Natural killer cell (primary cell): Measurements from ENCODE around the gene SIX5. TPM values are rescaled to one million over a fixed set of nuclear protein-coding genes. Genes with fewer than 3 reads are reported as not detected.

Experiments
- ATAC-seq, 3 donors: fragments of 150-1000 bp in 2 of 3; fragments of 200-7000 bp in 1 of 3; cut with Tn5 transposase; 1 replicate in 1 of 3; 2 replicates in 2 of 3; pipeline ENCODE4 v1.10.0; 2021; ENCODE audit warnings: mild to moderate bottlenecking in 2 of 3, moderate library complexity in 2 of 3
- DNase-seq, 2 donors: peaks; one replicate each; pipeline versions ENCODE4 v3.0.0 to v3.0.0-alpha.2; 2013 to 2021; ENCODE audit warnings: mixed read lengths in 1 of 2
- H3K27ac ChIP-seq: one replicate; pipeline ENCODE4 v1.5.1; 2013; ENCODE audit warnings: mild to moderate bottlenecking, low read length
- H3K27me3 ChIP-seq: one replicate; pipeline ENCODE4 v1.6.1; 2013; ENCODE audit warnings: low read length; ENCODE audit not compliant: control insufficient read depth, insufficient read depth
- H3K36me3 ChIP-seq: one replicate; pipeline ENCODE4 v1.6.1; 2013; ENCODE audit warnings: low read length; ENCODE audit not compliant: control insufficient read depth, insufficient read depth
- H3K4me1 ChIP-seq: one replicate; pipeline ENCODE4 v1.6.1; 2013; ENCODE audit warnings: low read length; ENCODE audit not compliant: control insufficient read depth, insufficient read depth
- H3K4me3 ChIP-seq: one replicate; pipeline ENCODE4 v1.5.1; 2013; ENCODE audit warnings: low read length
- H3K9me3 ChIP-seq: one replicate; pipeline ENCODE4 v1.6.1; 2013; ENCODE audit warnings: low read length; ENCODE audit not compliant: control insufficient read depth, insufficient read depth
- H3K27ac Mint-ChIP-seq, 2 donors: one replicate each; pipeline ENCODE4 v1.8.0; 2022; ENCODE audit warnings: mild to moderate bottlenecking in 2 of 2, mixed read lengths in 2 of 2, moderate library complexity in 1 of 2
- H3K27me3 Mint-ChIP-seq, 2 donors: one replicate each; pipeline ENCODE4 v1.8.0; 2022; ENCODE audit warnings: low read depth in 2 of 2, mixed read lengths in 2 of 2
- H3K36me3 Mint-ChIP-seq: one replicate; pipeline ENCODE4 v1.8.0; 2022; ENCODE audit warnings: mixed read lengths
- H3K4me1 Mint-ChIP-seq, 2 donors: one replicate each; pipeline ENCODE4 v1.8.0; 2022; ENCODE audit warnings: mixed read lengths in 2 of 2
- H3K4me3 Mint-ChIP-seq: one replicate; pipeline ENCODE4 v1.8.0; 2022; ENCODE audit warnings: mild to moderate bottlenecking, moderate library complexity, mixed read lengths
- H3K9me3 Mint-ChIP-seq, 2 donors: one replicate each; pipeline ENCODE4 v1.8.0; 2022; ENCODE audit warnings: mixed read lengths in 2 of 2
- WGBS: methylation state at CpG from one replicate; pipeline ENCODE4 v1.1.7; 2013; ENCODE audit warnings: missing lambda C conversion rate; ENCODE audit not compliant: insufficient coverage; 5-methylcytosine and 5-hydroxymethylcytosine counted together
- intact Hi-C: fragments of 100-400 bp; cut with micrococcal nuclease; formaldehyde crosslinking; loops from one replicate; pipeline ENCODE4 v1.14.2; 2022
- total RNA-seq, 4 donors: library from RNA; stranded (reverse); fragments of 120-200 nt in 1 of 4; gene quantifications; one replicate each; pipeline versions ENCODE4 v1.2.3 to v1.2.4, GENCODE V29; 2013 to 2022
- TF ChIP-seq, protein P1 (sequence below): fragments of 200-600 bp; IDR thresholded peaks from one replicate; pipeline ENCODE4 v1.8.0; 2022; ENCODE audit warnings: antibody characterized with exemption

Gene SIX5
- total RNA-seq, 3 donors from 2014 or later (not counting 1 experiment from before 2014, with no cell fraction given) = 2.1 to 3.3 (median 3.1) TPM

DNA sequence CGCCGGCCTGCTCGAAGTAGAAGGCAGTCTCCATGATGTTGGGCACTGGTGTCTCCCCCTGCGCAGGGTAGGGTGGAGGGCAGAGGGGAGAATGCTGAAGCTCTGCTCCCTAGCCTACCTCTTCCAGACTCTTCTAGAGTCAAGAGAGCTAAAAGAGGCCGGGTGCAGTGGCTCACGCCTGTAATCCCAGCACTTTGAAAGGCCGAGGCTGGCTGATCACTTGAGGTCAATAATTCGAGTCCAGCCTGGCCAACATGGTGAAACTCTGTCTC lies 35.8 kb upstream of the SIX5 start:
- intact Hi-C loops = no loop called here
- no peaks in the 10 kb centered on the region for H3K9me3 Mint-ChIP-seq
- peaks cover 0 to 6% of the 10 kb centered on the region in 2 donors for H3K27me3 Mint-ChIP-seq
- TF ChIP-seq, protein P1, sequence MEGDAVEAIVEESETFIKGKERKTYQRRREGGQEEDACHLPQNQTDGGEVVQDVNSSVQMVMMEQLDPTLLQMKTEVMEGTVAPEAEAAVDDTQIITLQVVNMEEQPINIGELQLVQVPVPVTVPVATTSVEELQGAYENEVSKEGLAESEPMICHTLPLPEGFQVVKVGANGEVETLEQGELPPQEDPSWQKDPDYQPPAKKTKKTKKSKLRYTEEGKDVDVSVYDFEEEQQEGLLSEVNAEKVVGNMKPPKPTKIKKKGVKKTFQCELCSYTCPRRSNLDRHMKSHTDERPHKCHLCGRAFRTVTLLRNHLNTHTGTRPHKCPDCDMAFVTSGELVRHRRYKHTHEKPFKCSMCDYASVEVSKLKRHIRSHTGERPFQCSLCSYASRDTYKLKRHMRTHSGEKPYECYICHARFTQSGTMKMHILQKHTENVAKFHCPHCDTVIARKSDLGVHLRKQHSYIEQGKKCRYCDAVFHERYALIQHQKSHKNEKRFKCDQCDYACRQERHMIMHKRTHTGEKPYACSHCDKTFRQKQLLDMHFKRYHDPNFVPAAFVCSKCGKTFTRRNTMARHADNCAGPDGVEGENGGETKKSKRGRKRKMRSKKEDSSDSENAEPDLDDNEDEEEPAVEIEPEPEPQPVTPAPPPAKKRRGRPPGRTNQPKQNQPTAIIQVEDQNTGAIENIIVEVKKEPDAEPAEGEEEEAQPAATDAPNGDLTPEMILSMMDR = no peak
- Histone ChIP-seq H3K9me3 (no peaks in the 10 kb centered on the region), H3K27me3 (no peaks in the 10 kb centered on the region), H3K4me1 (peaks cover 4% of the 10 kb centered on the region), H3K27ac (no peak overlapping the region), H3K4me3 (no peak overlapping the region), H3K36me3 (no peaks in the 10 kb centered on the region)
- 88% methylated on average over 7 of the region's 8 CpGs for WGBS
- DNase-seq = no peak
- H3K4me3 Mint-ChIP-seq = no peak overlapping the region
- no peak for ATAC-seq
- H3K36me3 Mint-ChIP-seq = no peaks in the 10 kb centered on the region
- peaks cover 0 to 4% of the 10 kb centered on the region in 2 donors for H3K4me1 Mint-ChIP-seq
- no peak overlapping the region for H3K27ac Mint-ChIP-seq

DNA sequence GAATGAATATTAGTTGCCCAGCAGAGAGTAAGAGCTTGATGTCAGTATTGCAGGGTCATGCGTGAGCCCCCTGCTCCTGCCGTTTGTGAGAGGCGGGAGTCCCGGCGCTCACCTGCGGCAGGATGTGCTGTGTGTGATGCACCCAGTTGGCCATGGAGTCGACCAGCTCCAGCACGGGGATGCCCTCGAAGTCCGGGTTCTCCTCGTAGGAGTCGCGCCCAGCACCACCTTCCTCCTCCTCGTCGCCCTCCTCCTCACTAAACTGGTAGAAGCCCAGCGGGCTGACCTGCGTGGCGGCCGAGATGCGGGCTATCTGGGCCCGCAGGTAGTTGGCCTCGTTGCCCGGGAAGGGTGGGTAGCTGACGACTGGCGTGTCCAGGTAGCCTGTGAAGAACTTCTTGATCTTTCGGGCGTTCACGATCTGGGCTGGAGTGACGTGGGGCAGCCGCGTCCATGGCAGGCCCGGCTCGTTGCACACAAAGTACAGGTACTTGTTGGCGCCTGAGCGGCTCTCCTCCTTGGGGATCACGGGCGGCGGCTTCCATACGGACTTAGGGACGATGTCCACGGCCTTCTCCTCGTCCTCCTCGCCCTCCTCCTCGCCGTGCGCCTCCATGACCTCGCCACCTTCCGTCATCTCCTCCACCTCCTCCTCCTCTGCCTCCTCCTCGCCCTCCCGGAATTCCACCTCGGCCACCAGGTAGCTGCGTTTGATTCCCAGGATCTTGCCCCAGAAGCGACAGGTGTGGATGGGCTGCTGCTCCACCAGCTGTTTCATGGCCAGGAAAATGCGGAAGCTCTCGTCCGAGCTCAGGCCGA lies 35.3 kb upstream of the SIX5 start:
- Mint-ChIP-seq H3K4me1 (no peaks in the 10 kb centered on the region), H3K9me3 (no peaks in the 10 kb centered on the region), H3K27ac (no peak overlapping the region), H3K36me3 (no peaks in the 10 kb centered on the region), H3K4me3 (no peak overlapping the region), H3K27me3 (peaks cover 0 to 6% of the 10 kb centered on the region in 2 donors)
- no peaks in the 10 kb centered on the region for H3K9me3 ChIP-seq
- peaks cover under 1% of the 10 kb centered on the region for H3K4me1 ChIP-seq
- no peak overlapping the region for H3K4me3 ChIP-seq
- TF ChIP-seq, protein P1 = no peak
- H3K36me3 ChIP-seq = no peaks in the 10 kb centered on the region
- 92% methylated on average over 57 of the region's 57 CpGs for WGBS
- H3K27me3 ChIP-seq = no peaks in the 10 kb centered on the region
- intact Hi-C loops = no loop called here
- DNase-seq (no peak), ATAC-seq (no peak)
- H3K27ac ChIP-seq = no peak overlapping the region

DNA sequence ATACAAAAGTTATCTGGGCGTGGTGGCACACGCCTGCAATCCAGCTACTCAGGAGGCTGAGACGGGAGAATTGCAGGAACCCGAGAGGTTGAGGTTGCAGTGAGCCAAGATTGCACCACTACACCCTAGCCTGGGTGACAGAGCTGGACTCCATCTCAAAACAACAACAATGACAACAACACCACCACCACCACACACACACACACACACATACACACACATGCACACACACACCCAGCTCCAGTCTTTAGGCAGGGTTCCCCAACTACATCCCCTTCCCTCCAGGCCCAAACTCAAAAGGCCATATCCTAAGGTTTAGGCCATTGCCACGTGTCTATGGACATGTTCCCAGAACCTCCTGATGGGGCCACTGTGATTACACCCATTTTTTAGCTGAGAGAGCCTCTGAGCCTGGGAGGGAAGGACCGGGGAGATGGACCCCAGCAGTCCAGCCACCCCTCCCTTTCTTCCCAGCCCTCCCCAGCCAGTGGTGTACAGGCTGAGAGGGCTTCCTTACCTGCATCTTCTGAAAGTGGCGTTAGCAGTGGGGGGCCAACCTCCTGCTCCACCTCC lies 32.6 kb upstream of the SIX5 start:
- 88% methylated on average over 7 of the region's 7 CpGs for WGBS
- DNase-seq (no peak), ATAC-seq (no peak)
- TF ChIP-seq, protein P1 = no peak
- intact Hi-C loops = no loop called here
- Histone ChIP-seq H3K36me3 (no peaks in the 10 kb centered on the region), H3K27ac (no peak overlapping the region), H3K4me1 (no peaks in the 10 kb centered on the region), H3K4me3 (no peak overlapping the region), H3K9me3 (no peaks in the 10 kb centered on the region), H3K27me3 (no peaks in the 10 kb centered on the region)
- Mint-ChIP-seq H3K4me3 (no peak overlapping the region), H3K9me3 (no peaks in the 10 kb centered on the region), H3K27ac (no peak overlapping the region), H3K27me3 (peaks cover 0 to 14% of the 10 kb centered on the region in 2 donors), H3K36me3 (no peaks in the 10 kb centered on the region), H3K4me1 (peaks cover 0 to 5% of the 10 kb centered on the region in 2 donors)
